Activated CD8-positive, alpha-beta memory T cell treated with anti-CD3 and anti-CD28 coated beads, Interleukin-2, amount 10 ng/mL, durations not matched to agents 7 days and 5 days (primary cell): ENCODE measurements around the gene ERFL. TPM values are rescaled to one million over a fixed set of nuclear protein-coding genes. Genes with fewer than 3 reads are reported as not detected.

Experiments used
- ATAC-seq: fragments of 150-1000 bp; cut with Tn5 transposase; one replicate; pipeline ENCODE4 v1.10.0; 2021; ENCODE audit warnings: moderate library complexity
- CTCF ChIA-PET: fragments of 350-600 bp; sonication (Branson Sonifier 250); formaldehyde crosslinking; loops from one replicate; lab custom pipeline; 2021; ENCODE audit warnings: antibody characterized with exemption; lab: Charles Lee
- DNase-seq: peaks from one replicate; pipeline ENCODE4 v3.0.0-alpha.2; 2020
- H3K27ac Mint-ChIP-seq: one replicate; pipeline ENCODE4 v1.8.0; 2021; ENCODE audit warnings: mild to moderate bottlenecking, mixed read lengths
- H3K27me3 Mint-ChIP-seq: one replicate; pipeline ENCODE4 v1.8.0; 2021; ENCODE audit warnings: mixed read lengths
- H3K36me3 Mint-ChIP-seq: one replicate; pipeline ENCODE4 v1.8.0; 2021; ENCODE audit warnings: mild to moderate bottlenecking, mixed read lengths
- H3K4me1 Mint-ChIP-seq: one replicate; pipeline ENCODE4 v1.8.0; 2021; ENCODE audit warnings: mixed read lengths
- H3K4me3 Mint-ChIP-seq: one replicate; pipeline ENCODE4 v1.8.0; 2021; ENCODE audit warnings: mild to moderate bottlenecking, moderate library complexity, mixed read lengths
- H3K9me3 Mint-ChIP-seq: one replicate; pipeline ENCODE4 v1.8.0; 2022; ENCODE audit warnings: low read depth, mixed read lengths
- total RNA-seq, 2 experiments: library from RNA; stranded (reverse); gene quantifications; one replicate each; pipeline ENCODE4 v1.2.3, GENCODE V29; 2021

ERFL gene
- total RNA-seq, 2 experiments from 2014 or later = 1.5 to 1.9 TPM

DNA sequence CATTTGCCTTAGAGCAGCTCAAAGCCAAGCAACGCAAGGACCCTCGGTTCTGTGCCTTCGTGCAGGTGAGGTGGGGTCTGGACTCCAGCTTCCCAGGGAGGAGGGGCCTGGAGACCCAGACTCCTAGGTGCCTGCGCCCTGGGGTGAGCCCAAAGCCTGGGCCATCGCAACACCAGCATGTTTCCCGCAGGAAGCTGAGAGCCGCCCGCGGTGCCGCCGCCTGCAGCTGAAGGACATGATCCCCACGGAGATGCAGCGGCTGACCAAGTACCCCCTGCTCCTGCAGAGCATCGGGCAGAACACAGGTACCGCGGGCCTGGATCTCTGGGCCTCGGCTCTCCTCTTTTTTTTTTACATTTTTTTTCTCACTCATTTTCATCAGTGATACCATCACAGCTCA is 25.7 kb downstream of the ERFL start:
- CTCF ChIA-PET = interaction anchor here (0.7 to 2.6 kb wide), 7 partner anchors 9 to 43 kb away, joined by 3 to 8 read pairs (median 4); no protein-coding TSS in a partner anchor
- Mint-ChIP-seq H3K4me1 (peaks cover 20% of the 10 kb centered on the region), H3K9me3 (no peaks in the 10 kb centered on the region), H3K27me3 (no peaks in the 10 kb centered on the region), H3K4me3 (no peak overlapping the region), H3K36me3 (peaks cover 70% of the 10 kb centered on the region), H3K27ac (no peak overlapping the region)
- ATAC-seq = no peak
- DNase-seq = no peak

DNA sequence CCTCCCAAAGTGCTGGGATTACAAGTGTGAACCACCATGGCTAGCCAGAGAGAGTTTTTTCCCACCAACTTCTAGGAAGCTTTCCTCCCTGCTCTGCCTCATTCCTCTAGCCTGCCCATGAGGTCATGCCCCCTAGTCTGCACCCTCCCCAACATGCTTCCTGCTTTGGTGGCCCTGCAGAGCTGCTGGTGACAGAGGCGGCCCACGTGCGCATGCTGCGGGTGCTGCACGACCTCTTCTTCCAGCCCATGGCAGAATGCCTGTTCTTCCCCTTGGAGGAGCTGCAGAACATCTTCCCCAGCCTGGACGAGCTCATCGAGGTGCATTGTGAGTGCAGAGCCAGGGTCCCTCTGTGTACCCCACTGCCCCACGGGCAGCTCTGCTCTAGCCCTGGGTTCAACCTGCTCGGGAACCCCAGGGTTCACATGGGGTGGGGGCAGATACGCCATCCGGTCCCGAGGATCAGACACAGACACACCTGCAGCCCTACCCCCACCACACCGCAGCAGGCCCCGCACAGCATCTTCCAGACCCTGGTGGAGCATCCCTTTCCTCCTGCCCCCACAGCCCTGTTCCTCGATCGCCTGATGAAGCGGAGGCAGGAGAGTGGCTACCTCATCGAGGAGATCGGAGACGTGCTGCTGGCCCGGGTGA is 26.4 kb downstream of the ERFL start:
- peak overlapping the region; percentile 26 for H3K27ac Mint-ChIP-seq
- no peaks in the 10 kb centered on the region for H3K27me3 Mint-ChIP-seq
- H3K9me3 Mint-ChIP-seq = no peaks in the 10 kb centered on the region
- H3K4me1 Mint-ChIP-seq = peaks cover 20% of the 10 kb centered on the region
- CTCF ChIA-PET = interaction anchor here (0.7 to 2.6 kb wide), 6 partner anchors 10 to 50 kb away, joined by 3 to 8 read pairs (median 5); no protein-coding TSS in a partner anchor
- peaks cover 68% of the 10 kb centered on the region for H3K36me3 Mint-ChIP-seq
- ATAC-seq (no peak), DNase-seq (no peak)
- H3K4me3 Mint-ChIP-seq = no peak overlapping the region

DNA sequence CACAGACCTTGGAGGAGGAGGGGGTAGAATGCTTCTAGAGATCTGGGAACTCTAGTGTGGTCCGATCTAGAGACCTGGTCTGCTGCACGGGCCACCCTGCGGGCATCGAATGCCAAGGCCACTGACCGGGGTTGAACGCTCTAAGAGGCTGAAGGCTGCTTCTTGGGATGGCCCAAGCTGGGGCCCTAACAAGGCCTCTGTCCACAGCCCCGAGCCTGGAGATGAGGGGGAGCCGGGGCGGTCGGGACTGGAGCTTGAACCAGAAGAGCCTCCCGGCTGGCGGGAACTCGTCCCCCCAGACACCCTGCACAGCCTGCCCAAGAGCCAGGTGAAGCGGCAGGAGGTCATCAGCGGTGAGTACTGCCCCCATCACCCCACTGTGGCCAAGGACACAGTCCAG is 30.0 kb downstream of the ERFL start:
- Mint-ChIP-seq H3K4me3 (no peak overlapping the region), H3K4me1 (peaks cover 27% of the 10 kb centered on the region), H3K36me3 (peaks cover 60% of the 10 kb centered on the region), H3K27me3 (no peaks in the 10 kb centered on the region), H3K9me3 (no peaks in the 10 kb centered on the region), H3K27ac (no peak overlapping the region)
- CTCF ChIA-PET = no interaction called here
- ATAC-seq (no peak), DNase-seq (no peak)

DNA sequence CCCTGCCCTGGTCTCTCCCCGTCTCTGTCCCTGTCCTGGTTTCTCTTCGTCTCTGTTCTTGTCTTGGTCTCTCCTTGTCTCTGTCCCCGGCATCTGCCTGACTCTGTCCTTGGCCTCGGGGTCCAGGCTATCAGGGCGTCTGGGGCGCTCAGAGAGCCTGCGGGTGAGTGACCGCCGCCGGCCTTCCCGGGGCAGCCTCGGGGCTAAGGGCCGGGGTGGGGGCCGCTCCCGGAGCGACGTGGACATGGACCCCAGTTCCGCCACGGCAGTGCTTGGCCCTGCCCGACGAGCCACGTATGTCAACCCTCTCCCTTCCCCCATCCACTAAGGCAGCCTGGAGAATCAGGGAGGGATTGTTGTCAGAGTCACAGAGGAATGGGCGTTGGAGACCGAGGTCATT is 30.4 kb downstream of the ERFL start:
- Mint-ChIP-seq H3K4me3 (no peak overlapping the region), H3K9me3 (no peaks in the 10 kb centered on the region), H3K27ac (peak overlapping the region; percentile 17), H3K4me1 (peaks cover 30% of the 10 kb centered on the region), H3K36me3 (peaks cover 59% of the 10 kb centered on the region), H3K27me3 (no peaks in the 10 kb centered on the region)
- ATAC-seq (no peak), DNase-seq (no peak)
- CTCF ChIA-PET = no interaction called here

DNA sequence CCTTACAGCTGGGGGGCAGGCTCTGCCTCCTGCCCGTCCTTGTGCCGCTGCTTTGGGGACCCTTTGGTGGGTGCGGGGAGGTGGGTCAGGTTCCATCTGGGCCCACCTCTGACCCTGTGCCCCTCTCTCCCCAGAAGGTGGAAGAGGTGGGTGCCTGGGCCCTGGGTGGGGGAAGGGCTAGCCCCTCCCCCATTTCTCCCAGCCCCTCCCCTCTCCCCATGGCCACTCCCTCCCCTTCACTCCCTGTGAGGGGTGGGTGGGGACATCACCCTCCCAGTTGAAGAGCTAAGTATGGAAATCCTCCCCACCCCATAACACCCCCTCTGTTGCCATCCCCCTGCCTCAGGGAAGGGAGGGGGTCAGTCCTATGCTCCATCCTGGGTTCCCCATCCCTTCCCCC is 31.1 kb downstream of the ERFL start:
- H3K36me3 Mint-ChIP-seq = peaks cover 55% of the 10 kb centered on the region
- H3K4me3 Mint-ChIP-seq = no peak overlapping the region
- no peak for DNase-seq
- CTCF ChIA-PET = no interaction called here
- no peak overlapping the region for H3K27ac Mint-ChIP-seq
- no peaks in the 10 kb centered on the region for H3K27me3 Mint-ChIP-seq
- ATAC-seq = no peak
- peaks cover 36% of the 10 kb centered on the region for H3K4me1 Mint-ChIP-seq
- H3K9me3 Mint-ChIP-seq = no peaks in the 10 kb centered on the region

DNA sequence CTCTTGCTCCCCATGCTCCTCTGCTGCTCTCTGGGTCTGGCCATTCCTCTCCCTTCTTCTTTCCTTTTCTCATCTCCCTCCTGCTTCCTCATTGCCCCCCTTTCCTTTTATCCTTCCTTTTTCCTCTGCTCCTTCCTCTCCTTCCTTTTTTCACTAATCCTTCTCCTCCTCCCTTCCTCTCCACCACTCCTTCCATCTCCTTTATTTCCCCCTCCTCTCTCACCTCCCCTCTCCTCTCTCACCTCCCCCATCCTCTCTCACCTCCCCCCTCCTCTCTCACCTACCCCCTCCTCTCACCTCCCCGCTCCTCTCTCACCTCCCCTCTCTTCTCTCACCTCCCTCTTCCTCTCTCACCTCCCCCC is 31.7 kb downstream of the ERFL start:
- H3K27me3 Mint-ChIP-seq = no peaks in the 10 kb centered on the region
- ATAC-seq (no peak), DNase-seq (no peak)
- H3K9me3 Mint-ChIP-seq = no peaks in the 10 kb centered on the region
- H3K27ac Mint-ChIP-seq = peak overlapping the region; percentile 28
- H3K4me3 Mint-ChIP-seq = no peak overlapping the region
- H3K36me3 Mint-ChIP-seq = peaks cover 52% of the 10 kb centered on the region
- CTCF ChIA-PET = interaction anchor here (1.2 to 1.6 kb wide), 3 partner anchors 9 to 40 kb away, joined by 4 to 5 read pairs (median 4); no protein-coding TSS in a partner anchor
- peaks cover 39% of the 10 kb centered on the region for H3K4me1 Mint-ChIP-seq

DNA sequence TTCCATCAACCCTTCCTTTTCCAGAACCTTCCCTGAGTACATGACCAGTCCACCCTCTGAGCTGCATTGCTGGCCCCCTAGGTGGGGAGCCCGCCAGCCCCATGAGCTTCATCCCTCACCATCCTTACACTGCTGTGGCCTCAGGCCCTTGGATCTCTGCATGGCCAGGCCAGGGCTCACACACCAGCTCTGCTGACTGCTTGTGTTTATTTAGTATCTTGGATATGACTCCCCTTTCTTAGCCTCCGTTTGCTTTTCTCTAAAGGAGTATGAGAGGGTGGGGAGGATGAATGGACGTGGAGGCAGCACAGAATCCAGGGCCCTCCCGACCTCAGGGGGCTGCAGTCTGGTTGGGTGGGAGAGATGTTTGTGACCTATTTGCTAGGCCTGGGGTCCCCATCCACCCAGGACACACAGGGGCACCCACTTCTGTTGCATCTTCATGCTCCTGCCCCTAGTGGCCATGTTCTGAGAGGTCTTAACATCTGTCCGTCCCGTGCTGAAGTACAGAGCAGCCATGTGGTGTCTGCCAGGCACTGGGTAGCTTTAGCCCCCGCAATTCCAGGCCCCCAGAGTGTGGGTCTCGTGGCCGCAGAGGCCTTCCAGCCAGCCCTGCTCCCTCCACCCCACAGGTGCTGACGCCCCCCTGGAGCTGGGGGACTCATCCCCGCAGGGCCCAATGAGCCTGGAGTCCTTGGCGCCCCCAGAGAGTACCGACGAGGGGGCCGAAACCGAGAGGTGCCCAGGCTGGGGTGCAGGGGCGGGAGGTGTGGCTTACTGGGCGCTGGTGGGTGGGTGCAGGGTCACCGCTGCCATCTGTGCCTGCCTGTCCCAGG is 32.3 kb downstream of the ERFL start:
- DNase-seq (no peak), ATAC-seq (peak; percentile 50)
- Mint-ChIP-seq H3K9me3 (no peaks in the 10 kb centered on the region), H3K4me3 (no peak overlapping the region), H3K4me1 (peaks cover 44% of the 10 kb centered on the region), H3K36me3 (peaks cover 54% of the 10 kb centered on the region), H3K27ac (peak overlapping the region; percentile 51), H3K27me3 (no peaks in the 10 kb centered on the region)
- CTCF ChIA-PET = interaction anchor here (1.2 to 1.6 kb wide), 4 partner anchors 9 to 50 kb away, joined by 4 to 5 read pairs (median 4); no protein-coding TSS in a partner anchor

DNA sequence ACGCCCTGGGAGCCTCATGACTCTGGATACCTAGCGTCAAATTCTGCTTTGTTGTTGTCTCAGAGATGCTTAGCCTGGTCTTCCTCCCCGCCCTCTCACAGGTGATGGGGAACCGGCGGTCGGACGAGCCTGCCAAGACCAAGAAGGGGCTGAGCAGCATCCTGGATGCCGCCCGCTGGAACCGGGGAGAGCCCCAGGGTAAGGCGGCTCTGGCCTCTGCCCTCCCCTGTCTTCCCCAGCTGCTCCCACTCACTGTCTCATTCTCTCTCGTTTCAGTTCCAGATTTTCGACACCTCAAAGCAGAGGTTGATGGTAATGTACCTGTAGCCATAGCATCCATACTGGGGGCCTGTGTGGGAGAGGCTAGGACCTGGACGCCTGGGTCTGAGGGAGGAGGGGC is 33.9 kb downstream of the ERFL start:
- ATAC-seq = no peak
- Mint-ChIP-seq H3K9me3 (no peaks in the 10 kb centered on the region), H3K36me3 (peaks cover 54% of the 10 kb centered on the region), H3K4me1 (peaks cover 57% of the 10 kb centered on the region), H3K4me3 (no peak overlapping the region), H3K27ac (no peak overlapping the region), H3K27me3 (no peaks in the 10 kb centered on the region)
- DNase-seq = no peak
- CTCF ChIA-PET = interaction anchor here (1.0 to 1.5 kb wide), 2 partner anchors 34 to 51 kb away, joined by 3 to 4 read pairs; partner anchors contain the start of gene RPS19

DNA sequence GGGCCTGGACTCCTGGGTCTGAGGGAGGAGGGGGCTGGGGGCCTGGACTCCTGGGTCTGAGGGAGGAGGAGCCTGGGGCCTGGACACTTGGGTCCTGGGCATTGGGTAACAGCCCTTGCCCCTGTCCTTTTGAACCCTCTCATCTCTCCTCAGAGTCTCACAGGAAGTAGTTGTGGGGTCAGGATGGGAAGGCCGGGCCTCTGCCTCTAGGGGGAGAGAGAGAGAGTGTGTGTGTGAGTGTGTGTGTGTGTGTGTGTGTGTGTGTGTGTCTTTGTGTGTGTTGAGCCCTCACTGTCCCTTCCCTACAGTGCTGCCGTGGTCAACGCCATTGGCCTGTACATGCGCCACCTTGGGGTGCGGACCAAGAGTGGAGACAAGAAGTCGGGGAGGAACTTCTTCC is 34.4 kb downstream of the ERFL start:
- CTCF ChIA-PET = interaction anchor here (1.0 kb wide), 1 partner anchor 34 kb away, joined by 3 read pairs; the partner anchor contains the start of gene RPS19
- Mint-ChIP-seq H3K4me3 (no peak overlapping the region), H3K4me1 (peaks cover 57% of the 10 kb centered on the region), H3K27ac (peak overlapping the region; percentile 14), H3K27me3 (no peaks in the 10 kb centered on the region), H3K9me3 (no peaks in the 10 kb centered on the region), H3K36me3 (peaks cover 55% of the 10 kb centered on the region)
- ATAC-seq = peak; percentile 40
- DNase-seq = no peak

DNA sequence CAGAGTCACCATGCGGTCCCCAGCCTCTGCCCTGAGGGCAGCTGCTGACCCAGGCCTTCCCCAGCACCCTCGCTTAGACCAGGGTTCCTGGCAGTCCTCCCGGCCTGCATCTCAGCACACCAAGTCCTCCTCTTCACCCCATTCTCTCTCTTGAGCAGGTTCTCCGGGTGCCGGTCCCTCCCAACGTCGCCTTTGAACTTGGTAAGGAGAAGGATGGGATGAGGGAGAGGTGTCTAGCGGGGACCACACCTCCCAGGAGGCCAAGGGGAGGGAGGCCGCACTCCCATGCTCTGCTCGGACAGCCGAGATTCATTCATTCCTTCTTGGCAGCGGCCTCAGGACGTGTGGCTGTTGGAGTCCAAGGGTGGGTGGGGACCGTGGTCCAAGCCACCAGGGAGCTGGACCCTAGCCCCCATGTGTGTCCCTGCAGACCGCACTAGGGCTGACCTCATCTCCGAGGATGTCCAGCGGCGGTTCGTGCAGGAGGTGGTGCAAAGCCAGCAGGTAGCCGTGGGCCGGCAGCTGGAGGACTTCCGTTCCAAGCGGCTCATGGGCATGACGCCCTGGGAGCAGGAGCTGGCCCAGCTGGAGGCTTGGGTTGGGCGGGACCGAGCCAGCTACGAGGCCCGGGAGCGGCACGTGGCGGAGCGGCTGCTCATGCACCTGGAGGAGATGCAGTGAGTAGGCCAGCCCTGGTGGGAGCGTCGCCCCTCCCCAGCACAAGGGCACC is 35.9 kb downstream of the ERFL start:
- no peaks in the 10 kb centered on the region for H3K9me3 Mint-ChIP-seq
- no peaks in the 10 kb centered on the region for H3K27me3 Mint-ChIP-seq
- ATAC-seq = no peak
- DNase-seq = no peak
- CTCF ChIA-PET = interaction anchor here (1.1 to 12.1 kb wide), 4 partner anchors 10 to 52 kb away, joined by 4 to 260 read pairs (median 46); partner anchors contain the start of genes CD79A and ERFL
- H3K27ac Mint-ChIP-seq = no peak overlapping the region
- H3K4me1 Mint-ChIP-seq = peaks cover 64% of the 10 kb centered on the region
- H3K36me3 Mint-ChIP-seq = peaks cover 51% of the 10 kb centered on the region
- no peak overlapping the region for H3K4me3 Mint-ChIP-seq

DNA sequence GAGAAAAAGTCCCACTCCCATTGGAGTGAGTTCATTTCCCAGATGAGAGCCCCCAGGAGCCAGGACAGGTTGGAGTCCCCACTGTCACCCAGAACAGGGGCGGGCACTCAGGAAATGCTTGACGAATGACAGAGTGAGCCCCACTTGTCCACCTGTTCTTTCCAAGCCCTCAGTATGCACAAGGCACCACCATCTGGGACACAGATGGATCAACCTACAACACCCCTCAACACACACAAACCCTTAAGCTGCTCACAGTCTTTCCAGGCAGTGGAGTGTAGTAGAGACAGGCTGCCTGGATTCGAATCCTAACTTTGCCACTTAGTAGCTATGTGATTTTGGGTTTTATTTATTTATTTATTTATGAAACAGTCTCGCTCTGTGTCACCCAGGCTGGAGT is 37.3 kb downstream of the ERFL start:
- Mint-ChIP-seq H3K9me3 (no peaks in the 10 kb centered on the region), H3K4me1 (peaks cover 75% of the 10 kb centered on the region), H3K27ac (peak overlapping the region; percentile 13), H3K36me3 (peaks cover 57% of the 10 kb centered on the region), H3K27me3 (no peaks in the 10 kb centered on the region), H3K4me3 (no peak overlapping the region)
- ATAC-seq (no peak), DNase-seq (no peak)
- CTCF ChIA-PET = interaction anchor here (0.8 to 12.1 kb wide), 4 partner anchors 11 to 54 kb away, joined by 3 to 260 read pairs (median 46); partner anchors contain the start of gene CD79A

DNA sequence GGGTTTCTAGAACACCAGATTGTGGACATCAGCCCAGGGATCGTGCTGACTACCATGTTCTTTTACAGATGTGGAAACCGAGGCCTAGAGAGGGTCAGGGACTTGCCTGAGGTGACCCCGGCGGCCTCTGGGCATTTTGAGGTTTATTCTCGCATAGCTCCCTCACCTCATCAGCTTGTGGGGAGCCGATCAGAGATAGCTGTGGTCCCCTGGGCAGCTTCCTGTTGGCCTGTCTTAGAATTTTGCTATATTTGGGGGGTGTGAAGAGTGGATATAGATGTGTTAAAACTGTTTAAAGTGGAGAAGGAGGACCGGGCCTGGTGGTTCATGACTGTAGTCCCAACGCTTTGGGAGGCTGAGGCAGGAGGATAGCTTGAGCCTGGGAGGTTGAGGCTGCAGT is 38.4 kb downstream of the ERFL start:
- CTCF ChIA-PET = interaction anchor here (0.6 to 12.1 kb wide), 9 partner anchors 12 to 69 kb away, joined by 3 to 260 read pairs (median 3); partner anchors contain the start of genes CD79A, RABAC1 and RPS19
- H3K4me1 Mint-ChIP-seq = peaks cover 77% of the 10 kb centered on the region
- no peaks in the 10 kb centered on the region for H3K27me3 Mint-ChIP-seq
- H3K27ac Mint-ChIP-seq = peak overlapping the region; percentile 94
- DNase-seq = no peak
- no peak for ATAC-seq
- peaks cover 58% of the 10 kb centered on the region for H3K36me3 Mint-ChIP-seq
- no peaks in the 10 kb centered on the region for H3K9me3 Mint-ChIP-seq
- H3K4me3 Mint-ChIP-seq = peak overlapping the region; percentile 31

DNA sequence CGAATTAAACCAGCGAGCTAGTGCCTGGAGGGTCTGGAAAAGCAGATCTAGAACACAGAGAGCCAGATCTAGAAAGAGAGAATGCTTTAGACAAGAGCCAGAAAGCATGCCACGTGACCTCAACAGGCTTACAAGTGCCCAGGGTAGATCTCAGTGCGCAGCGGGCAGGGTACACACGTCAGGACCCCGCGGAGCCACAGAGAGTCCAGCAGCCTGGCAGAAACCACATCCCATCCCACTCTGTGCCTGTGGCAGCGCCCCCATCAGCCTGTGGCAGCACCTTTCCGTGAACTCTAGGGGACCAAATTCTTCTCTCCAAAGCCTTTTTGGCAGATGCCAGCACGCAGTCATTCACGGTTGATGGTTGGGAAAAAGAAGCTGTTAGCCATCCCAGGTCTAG is 39.3 kb downstream of the ERFL start:
- CTCF ChIA-PET = interaction anchor here (1.2 to 12.1 kb wide), 6 partner anchors 19 to 70 kb away, joined by 3 to 260 read pairs (median 36); partner anchors contain the start of genes CD79A, RABAC1 and RPS19
- ATAC-seq = no peak

More for the DNA sequence above, 39.3 kb downstream of the ERFL start:
- Mint-ChIP-seq H3K27me3 (no peaks in the 10 kb centered on the region), H3K9me3 (no peaks in the 10 kb centered on the region), H3K27ac (peak overlapping the region; percentile 94), H3K36me3 (peaks cover 54% of the 10 kb centered on the region), H3K4me1 (peaks cover 72% of the 10 kb centered on the region), H3K4me3 (peak overlapping the region; percentile 82)
- no peak for DNase-seq
